H9 (cell line): Measurements from ENCODE around the gene MYD88. TPM values are rescaled to one million over a fixed set of nuclear protein-coding genes. Genes with fewer than 3 reads are reported as not detected.

ENCODE experiments used
- DNase-seq: peaks from one replicate; pipeline ENCODE4 v3.0.0-alpha.2; 2017
- H2AFZ ChIP-seq: one replicate; pipeline ENCODE4 v1.6.1; 2013; ENCODE audit warnings: mild to moderate bottlenecking, low read length, control low read depth, moderate library complexity
- H2AK5ac ChIP-seq: 2 replicates; pipeline ENCODE4 v1.6.1; 2013; ENCODE audit warnings: low read length, control low read depth, mixed read lengths; ENCODE audit not compliant: insufficient read length
- H2BK120ac ChIP-seq: one replicate; pipeline ENCODE4 v1.6.1; 2013; ENCODE audit warnings: low read depth, mild to moderate bottlenecking, low read length, control low read depth, inconsistent platforms; ENCODE audit not compliant: poor library complexity, severe bottlenecking
- H2BK12ac ChIP-seq: 2 replicates; pipeline ENCODE4 v1.6.1; 2013; ENCODE audit warnings: low read length, control low read depth, mixed read lengths, low read depth; ENCODE audit not compliant: insufficient read length
- H2BK15ac ChIP-seq: 2 replicates; pipeline ENCODE4 v1.6.1; 2013; ENCODE audit warnings: low read depth, low read length, control low read depth
- H2BK20ac ChIP-seq: one replicate; pipeline ENCODE4 v1.6.1; 2013; ENCODE audit warnings: low read depth, mild to moderate bottlenecking, low read length, control low read depth, inconsistent platforms; ENCODE audit not compliant: poor library complexity, severe bottlenecking
- H2BK5ac ChIP-seq: 2 replicates; pipeline ENCODE4 v1.6.1; 2013; ENCODE audit warnings: low read length, control low read depth, mixed read lengths; ENCODE audit not compliant: insufficient read length
- H3K14ac ChIP-seq: 2 replicates; pipeline ENCODE4 v1.6.1; 2013; ENCODE audit warnings: low read length, control low read depth; ENCODE audit not compliant: insufficient read depth
- H3K18ac ChIP-seq: 2 replicates; pipeline ENCODE4 v1.6.1; 2013; ENCODE audit warnings: low read depth, mild to moderate bottlenecking, mixed read lengths, low read length, control low read depth; ENCODE audit not compliant: insufficient read length
- H3K23ac ChIP-seq: 2 replicates; pipeline ENCODE4 v1.6.1; 2013; ENCODE audit warnings: low read length, control low read depth, mixed read lengths, low read depth; ENCODE audit not compliant: insufficient read length
- H3K23me2 ChIP-seq: 2 replicates; pipeline ENCODE4 v1.6.1; 2013; ENCODE audit warnings: low read depth, mild to moderate bottlenecking, mixed read lengths, low read length, control low read depth; ENCODE audit not compliant: insufficient read length, poor library complexity, severe bottlenecking
- H3K27ac ChIP-seq: 2 replicates; pipeline ENCODE4 v1.5.1; 2013; ENCODE audit warnings: low read length, control low read depth, mixed read lengths, low read depth; ENCODE audit not compliant: insufficient read length
- H3K27me3 ChIP-seq: 2 replicates; pipeline ENCODE4 v1.6.1; 2013; ENCODE audit warnings: low read length, control low read depth, inconsistent platforms; ENCODE audit not compliant: insufficient read depth
- H3K4ac ChIP-seq: 2 replicates; pipeline ENCODE4 v1.6.1; 2013; ENCODE audit warnings: low read depth, mild to moderate bottlenecking, control low read depth, inconsistent platforms, low read length, moderate library complexity
- H3K4me1 ChIP-seq: 2 replicates; pipeline ENCODE4 v1.6.1; 2013; ENCODE audit warnings: low read length, control low read depth, inconsistent platforms; ENCODE audit not compliant: insufficient read depth
- H3K4me2 ChIP-seq: 2 replicates; pipeline ENCODE4 v1.6.1; 2013; ENCODE audit warnings: low read length, control low read depth, mixed read lengths; ENCODE audit not compliant: insufficient read length, insufficient read depth
- H3K56ac ChIP-seq: 2 replicates; pipeline ENCODE4 v1.6.1; 2013; ENCODE audit warnings: low read depth, mild to moderate bottlenecking, mixed read lengths, low read length, control low read depth; ENCODE audit not compliant: insufficient read length
- H3K79me1 ChIP-seq: 2 replicates; pipeline ENCODE4 v1.6.1; 2013; ENCODE audit warnings: low read depth, mild to moderate bottlenecking, moderate library complexity, low read length, control low read depth, inconsistent platforms; ENCODE audit not compliant: insufficient read depth, poor library complexity, severe bottlenecking
- H3K79me2 ChIP-seq: 2 replicates; pipeline ENCODE4 v1.6.1; 2013; ENCODE audit warnings: low read length, control low read depth, inconsistent platforms; ENCODE audit not compliant: insufficient read depth
- H3K9ac ChIP-seq: 2 replicates; pipeline ENCODE4 v1.6.1; 2013; ENCODE audit warnings: low read length, control low read depth, mixed read lengths; ENCODE audit not compliant: insufficient read length; ENCODE audit errors: extremely low read depth
- H3K9me3 ChIP-seq: one replicate; pipeline ENCODE4 v1.6.1; 2013; ENCODE audit warnings: low read depth, low read length, inconsistent platforms; ENCODE audit not compliant: control insufficient read depth
- H3T11ph ChIP-seq: one replicate; pipeline ENCODE4 v1.6.1; 2013; ENCODE audit warnings: mild to moderate bottlenecking, low read length, control low read depth, inconsistent platforms
- H4K20me1 ChIP-seq: one replicate; pipeline ENCODE4 v1.6.1; 2013; ENCODE audit not compliant: control insufficient read depth, insufficient read length, insufficient read depth
- H4K5ac ChIP-seq: 2 replicates; pipeline ENCODE4 v1.6.1; 2013; ENCODE audit warnings: low read depth, mild to moderate bottlenecking, mixed read lengths, low read length, control low read depth; ENCODE audit not compliant: insufficient read length
- H4K8ac ChIP-seq: replicated peaks from 2 replicates; pipeline ENCODE4 v1.6.1; 2013; ENCODE audit warnings: low read length, control low read depth, mixed read lengths, low read depth; ENCODE audit not compliant: insufficient read length
- H4K91ac ChIP-seq: 2 replicates; pipeline ENCODE4 v1.6.1; 2013; ENCODE audit warnings: low read depth, mild to moderate bottlenecking, moderate library complexity, mixed read lengths, low read length, control low read depth; ENCODE audit not compliant: insufficient read length
- H3K27ac Mint-ChIP-seq, 3 experiments: 2 replicates in 2 of 3; 3 replicates in 1 of 3; pipeline ENCODE4 v1.8.0; 2020 to 2021; ENCODE audit warnings: mixed read lengths in 3 of 3, mild to moderate bottlenecking in 1 of 3, moderate library complexity in 1 of 3
- H3K27me3 Mint-ChIP-seq: 2 replicates; pipeline ENCODE4 v1.8.0; 2021; ENCODE audit warnings: low read depth, mild to moderate bottlenecking, moderate library complexity, mixed read lengths
- H3K36me3 Mint-ChIP-seq, 3 experiments: 2 replicates in 2 of 3; 3 replicates in 1 of 3; pipeline ENCODE4 v1.8.0; 2020 to 2021; ENCODE audit warnings: low read depth in 3 of 3, mixed read lengths in 3 of 3; ENCODE audit not compliant: insufficient read depth in 1 of 3
- H3K4me1 Mint-ChIP-seq, 2 experiments: 2 replicates each; pipeline ENCODE4 v1.8.0; 2020; ENCODE audit warnings: mixed read lengths in 2 of 2
- H3K4me3 Mint-ChIP-seq, 2 experiments: 2 replicates in 1 of 2; 3 replicates in 1 of 2; pipeline ENCODE4 v1.8.0; 2020 to 2021; ENCODE audit warnings: mild to moderate bottlenecking in 2 of 2, mixed read lengths in 2 of 2, moderate library complexity in 1 of 2
- H3K9me3 Mint-ChIP-seq, 2 experiments: 2 replicates in 1 of 2; 3 replicates in 1 of 2; pipeline ENCODE4 v1.8.0; 2020; ENCODE audit warnings: mild to moderate bottlenecking in 2 of 2, mixed read lengths in 2 of 2, moderate library complexity in 1 of 2
- WGBS: extraction: QIAGEN DNeasy Blood & Tissue Kit; methylation state at CpG from one replicate; pipeline ENCODE4 v1.1.7; 2013; ENCODE audit warnings: missing lambda C conversion rate, low lambda C conversion rate, mixed read lengths; ENCODE audit not compliant: insufficient read length; ENCODE audit errors: extremely low coverage; 5-methylcytosine and 5-hydroxymethylcytosine counted together
- total RNA-seq: library from RNA; stranded (reverse); gene quantifications from 2 replicates; pipeline ENCODE4 v1.2.1, GENCODE V29; 2021
- TF ChIP-seq, protein P1 (sequence below): fragments of 200-600 bp; sonication (generic); conservative IDR thresholded peaks from 3 replicates; pipeline ENCODE4 v1.8.0; 2021; ENCODE audit warnings: antibody characterized with exemption, mild to moderate bottlenecking

Gene MYD88
- total RNA-seq, 1 experiment from 2014 or later, result 33.4 TPM

DNA sequence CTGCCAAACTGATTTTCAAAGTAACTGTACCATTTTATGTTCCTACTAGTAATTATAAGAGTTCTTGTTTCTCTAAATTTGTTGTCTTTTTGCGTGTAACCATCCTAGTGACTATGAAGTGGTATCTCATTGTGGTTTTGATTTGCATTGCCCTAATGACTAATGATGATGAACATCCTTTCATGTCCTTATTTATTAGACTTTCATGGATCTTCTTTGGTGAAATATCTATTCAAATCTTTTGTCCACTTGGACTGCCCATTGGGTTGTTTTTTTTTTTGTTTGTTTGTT lies 30.5 kb downstream of the MYD88 start:
- no peak overlapping the region for H2BK120ac ChIP-seq
- peaks cover 8% of the 10 kb centered on the region for H3K79me1 ChIP-seq
- no peak overlapping the region for H4K5ac ChIP-seq
- no peaks in the 10 kb centered on the region for H3K27me3 ChIP-seq
- H2BK15ac ChIP-seq, result no peak overlapping the region
- H3K9me3 Mint-ChIP-seq, result no peaks in the 10 kb centered on the region
- H4K8ac ChIP-seq, result no peak overlapping the region
- H2AK5ac ChIP-seq, result no peak overlapping the region
- H4K20me1 ChIP-seq, result no peaks in the 10 kb centered on the region
- no peak overlapping the region for H3K14ac ChIP-seq
- H4K91ac ChIP-seq, result no peak overlapping the region
- H2BK5ac ChIP-seq, result no peak overlapping the region
- no peak overlapping the region for H3K4me2 ChIP-seq
- H3T11ph ChIP-seq, result no peak overlapping the region
- peaks cover 3% of the 10 kb centered on the region for H3K23me2 ChIP-seq
- H3K18ac ChIP-seq, result no peak overlapping the region
- H3K56ac ChIP-seq, result no peak overlapping the region
- peaks cover 0 to 4% (median 0%) of the 10 kb centered on the region in 3 experiments; a peak in 1 of 7 replicates for H3K36me3 Mint-ChIP-seq
- TF ChIP-seq, protein P1, sequence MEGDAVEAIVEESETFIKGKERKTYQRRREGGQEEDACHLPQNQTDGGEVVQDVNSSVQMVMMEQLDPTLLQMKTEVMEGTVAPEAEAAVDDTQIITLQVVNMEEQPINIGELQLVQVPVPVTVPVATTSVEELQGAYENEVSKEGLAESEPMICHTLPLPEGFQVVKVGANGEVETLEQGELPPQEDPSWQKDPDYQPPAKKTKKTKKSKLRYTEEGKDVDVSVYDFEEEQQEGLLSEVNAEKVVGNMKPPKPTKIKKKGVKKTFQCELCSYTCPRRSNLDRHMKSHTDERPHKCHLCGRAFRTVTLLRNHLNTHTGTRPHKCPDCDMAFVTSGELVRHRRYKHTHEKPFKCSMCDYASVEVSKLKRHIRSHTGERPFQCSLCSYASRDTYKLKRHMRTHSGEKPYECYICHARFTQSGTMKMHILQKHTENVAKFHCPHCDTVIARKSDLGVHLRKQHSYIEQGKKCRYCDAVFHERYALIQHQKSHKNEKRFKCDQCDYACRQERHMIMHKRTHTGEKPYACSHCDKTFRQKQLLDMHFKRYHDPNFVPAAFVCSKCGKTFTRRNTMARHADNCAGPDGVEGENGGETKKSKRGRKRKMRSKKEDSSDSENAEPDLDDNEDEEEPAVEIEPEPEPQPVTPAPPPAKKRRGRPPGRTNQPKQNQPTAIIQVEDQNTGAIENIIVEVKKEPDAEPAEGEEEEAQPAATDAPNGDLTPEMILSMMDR, result no peak
- H3K4ac ChIP-seq, result no peak overlapping the region
- no peak for DNase-seq
- H3K9me3 ChIP-seq, result no peaks in the 10 kb centered on the region
- H3K27me3 Mint-ChIP-seq, result 0 out of 2 replicates have a peak, but pooled peaks cover 3% of the 10 kb centered on the region
- peaks cover 33 to 35% of the 10 kb centered on the region in 2 experiments for H3K4me1 Mint-ChIP-seq
- H3K27ac Mint-ChIP-seq, result no peak overlapping the region
- peaks cover 3% of the 10 kb centered on the region; the same call in 1 of the 2 replicates for H3K4me1 ChIP-seq
- no peak overlapping the region for H3K23ac ChIP-seq
- H3K27ac ChIP-seq, result no peak overlapping the region
- peaks cover 19% of the 10 kb centered on the region; the same call in 1 of the 2 replicates for H3K79me2 ChIP-seq
- WGBS, result no CpG with 5 or more reads among the region's 1 CpG
- H3K4me3 Mint-ChIP-seq, result no peak overlapping the region
- no peak overlapping the region for H2BK20ac ChIP-seq
- H2AFZ ChIP-seq, result no peak overlapping the region
- no peak overlapping the region for H3K9ac ChIP-seq
- H2BK12ac ChIP-seq, result no peak overlapping the region
